ENCODE measurements around the gene LAMTOR3. TPM values are rescaled to one million over a fixed set of nuclear protein-coding genes. Genes with fewer than 3 reads are reported as not detected.

The LAMTOR3 gene
- total RNA-seq, 4 donors from 2014 or later = 22.6 to 50.3 (median 44.5) TPM

DNA sequence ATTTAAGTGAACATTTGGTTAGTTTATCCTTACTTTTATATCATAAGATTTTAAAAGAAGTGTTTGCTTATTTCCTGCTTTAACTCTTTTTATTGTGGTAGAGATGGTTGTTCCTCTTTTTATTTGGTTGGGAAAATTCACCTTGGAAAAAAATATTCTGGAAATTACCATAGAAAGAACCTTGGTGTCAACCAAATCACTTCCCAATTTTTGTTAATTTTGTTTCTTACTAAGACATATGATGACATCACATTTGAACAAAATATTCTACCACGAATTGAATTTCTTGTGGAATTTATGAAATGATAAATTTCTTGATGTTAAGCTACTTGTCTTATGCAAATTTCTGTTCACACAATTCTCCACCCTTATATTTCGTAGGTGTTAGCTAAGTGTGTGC, 33.7 kb downstream of the LAMTOR3 start:
- Histone ChIP-seq H3K27ac (replicated peaks in 1 of 4) (no peak overlapping the region), H3K27me3 (no peaks in the 10 kb centered on the region), H3K4me3 (no peak overlapping the region), H3K36me3 (no peaks in the 10 kb centered on the region), H3K9me3 (no peaks in the 10 kb centered on the region), H3K4me1 (peaks cover 0 to 23% (median 16%) of the 10 kb centered on the region in 4 donors)
- DNase-seq (ENCODE audit: extremely low spot score) = no peak
- TF ChIP-seq, protein P1, sequence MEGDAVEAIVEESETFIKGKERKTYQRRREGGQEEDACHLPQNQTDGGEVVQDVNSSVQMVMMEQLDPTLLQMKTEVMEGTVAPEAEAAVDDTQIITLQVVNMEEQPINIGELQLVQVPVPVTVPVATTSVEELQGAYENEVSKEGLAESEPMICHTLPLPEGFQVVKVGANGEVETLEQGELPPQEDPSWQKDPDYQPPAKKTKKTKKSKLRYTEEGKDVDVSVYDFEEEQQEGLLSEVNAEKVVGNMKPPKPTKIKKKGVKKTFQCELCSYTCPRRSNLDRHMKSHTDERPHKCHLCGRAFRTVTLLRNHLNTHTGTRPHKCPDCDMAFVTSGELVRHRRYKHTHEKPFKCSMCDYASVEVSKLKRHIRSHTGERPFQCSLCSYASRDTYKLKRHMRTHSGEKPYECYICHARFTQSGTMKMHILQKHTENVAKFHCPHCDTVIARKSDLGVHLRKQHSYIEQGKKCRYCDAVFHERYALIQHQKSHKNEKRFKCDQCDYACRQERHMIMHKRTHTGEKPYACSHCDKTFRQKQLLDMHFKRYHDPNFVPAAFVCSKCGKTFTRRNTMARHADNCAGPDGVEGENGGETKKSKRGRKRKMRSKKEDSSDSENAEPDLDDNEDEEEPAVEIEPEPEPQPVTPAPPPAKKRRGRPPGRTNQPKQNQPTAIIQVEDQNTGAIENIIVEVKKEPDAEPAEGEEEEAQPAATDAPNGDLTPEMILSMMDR (IDR thresholded peaks at IDR 0.05) = no peak
- intact Hi-C loops (cut with DNase I) = no loop called here
- 76% methylated on average over 2 of the region's 2 CpGs for WGBS

DNA sequence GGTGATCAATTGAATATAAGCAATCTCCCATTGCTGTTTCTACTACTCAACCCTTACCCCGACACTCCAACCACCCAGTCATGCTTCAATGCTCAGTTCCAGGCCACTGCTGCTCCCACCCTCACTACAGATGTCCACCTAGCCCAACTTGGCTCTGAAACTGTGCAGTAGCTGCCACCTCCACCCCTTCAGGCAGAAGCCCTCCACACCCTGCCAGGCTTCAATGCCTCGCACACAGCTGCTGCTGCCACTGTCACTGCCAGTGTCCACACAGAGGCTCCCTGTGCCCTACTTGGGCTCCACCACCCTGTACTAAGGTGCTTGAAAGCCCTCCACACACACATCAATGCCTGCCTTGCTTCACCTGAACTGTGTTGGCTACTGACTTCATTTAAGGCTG, 34.6 kb downstream of the LAMTOR3 start:
- 95% methylated on average over 2 of the region's 2 CpGs for WGBS
- TF ChIP-seq EP300 (IDR thresholded peaks at IDR 0.05) (no peak), POLR2AphosphoS5 (IDR thresholded peaks at IDR 0.05) (no peak), POLR2A (IDR thresholded peaks at IDR 0.05; ENCODE audit: low read depth) (no peak)
- TF ChIP-seq, protein P1 (IDR thresholded peaks at IDR 0.05) = no peak
- no peaks in the 10 kb centered on the region for H3K27me3 ChIP-seq
- H3K27ac ChIP-seq (replicated peaks in 1 of 4) = no peak overlapping the region
- peaks cover 0 to 14% (median 11%) of the 10 kb centered on the region in 4 donors for H3K4me1 ChIP-seq
- no peak overlapping the region for H3K4me3 ChIP-seq
- no peaks in the 10 kb centered on the region for H3K36me3 ChIP-seq
- no peak for DNase-seq (ENCODE audit: extremely low spot score)
- H3K9me3 ChIP-seq = no peaks in the 10 kb centered on the region
- intact Hi-C loops (cut with DNase I) = no loop called here

DNA sequence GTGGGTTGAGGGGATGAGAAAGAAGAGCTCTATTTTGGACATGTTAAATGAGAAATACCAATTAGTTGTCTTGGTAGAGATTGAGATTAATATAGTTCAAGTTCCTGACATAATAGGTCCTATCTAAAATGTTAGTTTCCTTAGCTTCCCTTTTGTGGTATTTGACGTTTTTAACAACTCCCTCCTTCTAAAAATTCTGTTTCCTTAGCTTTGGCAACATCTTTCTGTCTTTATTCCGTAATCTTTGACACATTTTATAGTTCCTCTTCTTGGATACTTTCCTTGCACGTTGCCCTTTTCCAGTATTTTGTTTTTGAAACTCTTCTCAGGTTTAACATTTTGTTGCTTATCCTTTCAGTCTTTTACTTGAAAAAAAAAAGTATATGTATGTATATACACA, 36.9 kb downstream of the LAMTOR3 start:
- Histone ChIP-seq H3K36me3 (no peaks in the 10 kb centered on the region), H3K9me3 (no peaks in the 10 kb centered on the region), H3K27ac (replicated peaks in 1 of 4) (peak overlapping the region in 2 of 4 donors; percentile 11 to 12), H3K4me3 (no peak overlapping the region), H3K27me3 (no peaks in the 10 kb centered on the region), H3K4me1 (peaks cover 0 to 13% (median 3%) of the 10 kb centered on the region in 4 donors)
- TF ChIP-seq POLR2AphosphoS5 (IDR thresholded peaks at IDR 0.05) (no peak), POLR2A (IDR thresholded peaks at IDR 0.05; ENCODE audit: low read depth) (no peak), EP300 (IDR thresholded peaks at IDR 0.05) (no peak)
- TF ChIP-seq, protein P1 (IDR thresholded peaks at IDR 0.05) = no peak
- DNase-seq (ENCODE audit: extremely low spot score) = no peak
- WGBS = 57% methylated on average over 3 of the region's 3 CpGs
- intact Hi-C loops (cut with DNase I) = no loop called here

DNA sequence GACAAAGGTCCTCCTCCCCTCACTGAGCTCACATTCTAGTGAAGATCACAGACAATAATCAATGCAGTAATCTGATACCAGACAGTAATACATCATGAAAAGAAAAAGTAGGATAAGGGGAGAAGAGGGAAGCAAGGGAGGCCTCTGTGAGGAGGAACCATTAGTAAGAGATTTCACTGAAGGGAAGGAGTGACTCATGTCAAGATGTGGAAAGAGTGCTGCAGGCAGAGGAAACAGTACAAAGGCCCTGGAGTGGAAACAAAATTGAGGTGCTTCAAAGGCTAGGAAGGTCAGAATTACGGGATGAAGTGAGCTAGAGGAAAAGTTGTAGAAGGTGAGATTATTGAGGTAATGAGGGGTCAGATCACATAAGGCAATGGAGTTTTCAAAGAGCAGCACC, 38.1 kb downstream of the LAMTOR3 start:
- Histone ChIP-seq H3K27ac (replicated peaks in 1 of 4) (peak overlapping the region in 1 of 4 donors; percentile 12), H3K4me3 (no peak overlapping the region), H3K4me1 (peaks cover 0 to 4% (median under 1%) of the 10 kb centered on the region in 4 donors), H3K27me3 (no peaks in the 10 kb centered on the region), H3K36me3 (no peaks in the 10 kb centered on the region), H3K9me3 (no peaks in the 10 kb centered on the region)
- intact Hi-C loops (cut with DNase I) = no loop called here
- WGBS = 59% methylated on average over 1 of the region's 1 CpG
- no peak for DNase-seq (ENCODE audit: extremely low spot score)
- TF ChIP-seq EP300 (IDR thresholded peaks at IDR 0.05) (no peak), POLR2A (IDR thresholded peaks at IDR 0.05; ENCODE audit: low read depth) (no peak), POLR2AphosphoS5 (IDR thresholded peaks at IDR 0.05) (no peak)
- TF ChIP-seq, protein P1 (IDR thresholded peaks at IDR 0.05) = no peak

DNA sequence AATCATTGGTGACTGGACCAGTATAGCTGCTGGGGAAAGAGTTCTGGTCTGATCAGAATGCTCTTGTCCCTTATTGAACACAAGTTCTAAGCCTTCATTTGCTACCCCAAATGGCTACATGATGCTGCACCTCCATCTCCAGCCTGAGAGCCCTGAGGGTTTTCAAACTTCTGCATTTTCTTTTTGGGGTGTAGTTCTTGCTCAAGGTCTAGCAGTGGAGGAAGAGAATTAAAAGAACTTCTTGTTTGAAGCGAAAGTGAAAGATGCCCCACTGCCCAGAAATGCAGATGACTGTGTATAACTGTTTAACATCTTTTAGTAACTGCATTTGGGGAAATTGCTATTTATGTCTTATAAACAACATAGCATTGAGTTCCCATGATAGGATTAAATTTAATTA, 38.5 kb downstream of the LAMTOR3 start:
- TF ChIP-seq, protein P1 (IDR thresholded peaks at IDR 0.05) = no peak
- no peak for TF ChIP-seq POLR2A (IDR thresholded peaks at IDR 0.05; ENCODE audit: low read depth)
- intact Hi-C loops (cut with DNase I) = no loop called here
- H3K36me3 ChIP-seq = no peaks in the 10 kb centered on the region
- no peaks in the 10 kb centered on the region for H3K9me3 ChIP-seq
- WGBS = 50% methylated on average over 1 of the region's 1 CpG
- no peak overlapping the region for H3K4me3 ChIP-seq
- H3K27me3 ChIP-seq = no peaks in the 10 kb centered on the region
- H3K27ac ChIP-seq (replicated peaks in 1 of 4) = no peak overlapping the region
- DNase-seq (ENCODE audit: extremely low spot score) = no peak
- peaks cover 0 to 4% (median 0%) of the 10 kb centered on the region in 4 donors for H3K4me1 ChIP-seq

Data from esophagus muscularis mucosa (tissue), 4 donors.